Endothelial cell of umbilical vein (primary cell): Measurements from ENCODE around the gene SLC6A2.

ENCODE experiments used
- EZH2 ChIP-seq: IDR thresholded peaks from 2 replicates; pipeline ENCODE4 v1.6.1; 2012; ENCODE audit warnings: borderline replicate concordance, low read depth, mild to moderate bottlenecking, moderate library complexity, low read length, inconsistent platforms; ENCODE audit not compliant: severe bottlenecking
- FOS ChIP-seq: IDR thresholded peaks from 2 replicates; pipeline ENCODE4 v1.6.1; 2011; ENCODE audit warnings: mild to moderate bottlenecking, low read length, moderate library complexity, borderline replicate concordance; ENCODE audit not compliant: insufficient read depth
- JUN ChIP-seq: IDR thresholded peaks from 2 replicates; pipeline ENCODE4 v1.6.1; 2011; ENCODE audit warnings: borderline replicate concordance, low read depth; ENCODE audit not compliant: insufficient read length, insufficient read depth
- MAX ChIP-seq: IDR thresholded peaks from 2 replicates; pipeline ENCODE4 v1.6.1; 2011; ENCODE audit not compliant: insufficient read depth, insufficient read length
- MYC ChIP-seq: IDR thresholded peaks from one replicate; pipeline ENCODE4 v1.6.1; 2011; ENCODE audit warnings: mild to moderate bottlenecking, low read depth, low read length
- POLR2A ChIP-seq: IDR thresholded peaks from 2 replicates; pipeline ENCODE4 v1.6.1; 2012; ENCODE audit warnings: low read depth, mild to moderate bottlenecking, control low read depth, low read length
- POLR2AphosphoS5 ChIP-seq: IDR thresholded peaks from 2 replicates; pipeline ENCODE4 v1.6.1; 2012; ENCODE audit warnings: low read depth, mild to moderate bottlenecking, control low read depth, low read length, moderate library complexity; ENCODE audit not compliant: insufficient read depth
- TF ChIP-seq, protein P1 (sequence below), 2 donors: IDR thresholded peaks; 1 replicate in 1 of 2; 2 replicates in 1 of 2; pipeline ENCODE4 v1.5.1; 2011; ENCODE audit warnings: low read length in 2 of 2, mild to moderate bottlenecking in 2 of 2, moderate library complexity in 2 of 2, control low read depth in 1 of 2, inconsistent platforms in 1 of 2, low read depth in 1 of 2; ENCODE audit not compliant: insufficient read depth in 1 of 2; ENCODE audit errors: extremely low read depth in 1 of 2

DNA sequence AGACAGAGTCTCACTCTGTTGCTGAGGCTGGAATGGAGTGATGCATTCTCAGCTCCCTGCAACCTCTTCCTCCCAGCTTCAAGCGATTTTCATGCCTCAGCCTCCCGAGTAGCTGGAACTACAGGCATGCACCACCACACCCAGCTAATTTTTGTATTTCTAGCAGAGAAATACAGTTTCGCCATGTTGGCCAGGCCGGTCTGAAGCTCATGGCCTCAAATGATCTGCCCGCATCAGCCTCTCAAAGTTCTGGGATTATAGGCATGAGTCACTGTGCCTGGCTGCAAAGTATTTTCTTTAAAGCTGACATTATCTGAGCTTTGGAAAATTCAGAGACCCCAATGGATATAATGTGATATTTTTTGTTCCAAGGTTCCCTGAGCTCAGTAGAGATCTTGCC is 31.1 kb upstream of the SLC6A2 start:
- TF ChIP-seq, protein P1, sequence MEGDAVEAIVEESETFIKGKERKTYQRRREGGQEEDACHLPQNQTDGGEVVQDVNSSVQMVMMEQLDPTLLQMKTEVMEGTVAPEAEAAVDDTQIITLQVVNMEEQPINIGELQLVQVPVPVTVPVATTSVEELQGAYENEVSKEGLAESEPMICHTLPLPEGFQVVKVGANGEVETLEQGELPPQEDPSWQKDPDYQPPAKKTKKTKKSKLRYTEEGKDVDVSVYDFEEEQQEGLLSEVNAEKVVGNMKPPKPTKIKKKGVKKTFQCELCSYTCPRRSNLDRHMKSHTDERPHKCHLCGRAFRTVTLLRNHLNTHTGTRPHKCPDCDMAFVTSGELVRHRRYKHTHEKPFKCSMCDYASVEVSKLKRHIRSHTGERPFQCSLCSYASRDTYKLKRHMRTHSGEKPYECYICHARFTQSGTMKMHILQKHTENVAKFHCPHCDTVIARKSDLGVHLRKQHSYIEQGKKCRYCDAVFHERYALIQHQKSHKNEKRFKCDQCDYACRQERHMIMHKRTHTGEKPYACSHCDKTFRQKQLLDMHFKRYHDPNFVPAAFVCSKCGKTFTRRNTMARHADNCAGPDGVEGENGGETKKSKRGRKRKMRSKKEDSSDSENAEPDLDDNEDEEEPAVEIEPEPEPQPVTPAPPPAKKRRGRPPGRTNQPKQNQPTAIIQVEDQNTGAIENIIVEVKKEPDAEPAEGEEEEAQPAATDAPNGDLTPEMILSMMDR (IDR thresholded peaks at IDR 0.05; ENCODE audit: extremely low read depth in 1 of 2, insufficient read depth in 1 of 2, low read depth in 1 of 2, low read length in 2 of 2) = no peak
- TF ChIP-seq EZH2 (no peak), MAX (no peak), POLR2AphosphoS5 (no peak), POLR2A (no peak), FOS (no peak), MYC (no peak), JUN (no peak)
